HEK293T (cell line): Measurements from ENCODE around the gene UPP2.

Experiments used
- CTBP1 ChIP-seq: fragments of 450-650 bp; IDR thresholded peaks from 2 replicates; pipeline ENCODE4 v1.6.1; 2016; ENCODE audit warnings: borderline replicate concordance
- FOXK2 ChIP-seq: fragments of 450-650 bp; IDR thresholded peaks from 2 replicates; pipeline ENCODE4 v1.6.1; 2016; ENCODE audit warnings: mild to moderate bottlenecking
- FOXM1 ChIP-seq: fragments of 450-650 bp; IDR thresholded peaks from 2 replicates; pipeline ENCODE4 v1.6.1; 2017; ENCODE audit warnings: mild to moderate bottlenecking, borderline replicate concordance
- HDGF ChIP-seq: fragments of 450-650 bp; IDR thresholded peaks from 2 replicates; pipeline ENCODE4 v1.6.1; 2017; ENCODE audit warnings: antibody characterized with exemption, borderline replicate concordance
- LEF1 ChIP-seq: fragments of 450-650 bp; IDR thresholded peaks from 2 replicates; pipeline ENCODE4 v1.6.1; 2017; ENCODE audit warnings: mild to moderate bottlenecking, borderline replicate concordance
- SUZ12 ChIP-seq: fragments of 450-650 bp; IDR thresholded peaks from 2 replicates; pipeline ENCODE4 v1.6.1; 2016; ENCODE audit warnings: mild to moderate bottlenecking

- TF ChIP-seq SUZ12 (no peak), FOXK2 (no peak), FOXM1 (no peak), CTBP1 (no peak), LEF1 (no peak), HDGF (no peak)
Observed at GRCh38 chr2:158182676-158183295, 81.1 kb downstream of the UPP2 start.
